Dermis microvascular lymphatic vessel endothelial cell (primary cell): ENCODE data around the gene ADAP1. TPM values are rescaled to one million over a fixed set of nuclear protein-coding genes. Genes with fewer than 3 reads are reported as not detected.
A peak's percentile ranks its signal among the peaks of the same experiment; 100 is the strongest.
"Not testable (repeated sequence)": the region's sequence is repeated elsewhere in the genome, so short reads cannot be mapped to it uniquely, and the experiment has no call there.

Experiments
- DNase-seq, 2 donors: peaks; one replicate each; pipeline versions ENCODE4 v3.0.0 to v3.0.0-alpha.2; 2010; ENCODE audit warnings: low read depth in 2 of 2
- total RNA-seq: library from RNA; depleted of rRNA; stranded (reverse); fragments of >200 nt; gene quantifications from 2 replicates; pipeline ENCODE4 v1.2.1, GENCODE V29; 2014

ADAP1 gene, protein sequence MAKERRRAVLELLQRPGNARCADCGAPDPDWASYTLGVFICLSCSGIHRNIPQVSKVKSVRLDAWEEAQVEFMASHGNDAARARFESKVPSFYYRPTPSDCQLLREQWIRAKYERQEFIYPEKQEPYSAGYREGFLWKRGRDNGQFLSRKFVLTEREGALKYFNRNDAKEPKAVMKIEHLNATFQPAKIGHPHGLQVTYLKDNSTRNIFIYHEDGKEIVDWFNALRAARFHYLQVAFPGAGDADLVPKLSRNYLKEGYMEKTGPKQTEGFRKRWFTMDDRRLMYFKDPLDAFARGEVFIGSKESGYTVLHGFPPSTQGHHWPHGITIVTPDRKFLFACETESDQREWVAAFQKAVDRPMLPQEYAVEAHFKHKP
- total RNA-seq, result 1.8 and 1.9 TPM in 2 replicates

DNA sequence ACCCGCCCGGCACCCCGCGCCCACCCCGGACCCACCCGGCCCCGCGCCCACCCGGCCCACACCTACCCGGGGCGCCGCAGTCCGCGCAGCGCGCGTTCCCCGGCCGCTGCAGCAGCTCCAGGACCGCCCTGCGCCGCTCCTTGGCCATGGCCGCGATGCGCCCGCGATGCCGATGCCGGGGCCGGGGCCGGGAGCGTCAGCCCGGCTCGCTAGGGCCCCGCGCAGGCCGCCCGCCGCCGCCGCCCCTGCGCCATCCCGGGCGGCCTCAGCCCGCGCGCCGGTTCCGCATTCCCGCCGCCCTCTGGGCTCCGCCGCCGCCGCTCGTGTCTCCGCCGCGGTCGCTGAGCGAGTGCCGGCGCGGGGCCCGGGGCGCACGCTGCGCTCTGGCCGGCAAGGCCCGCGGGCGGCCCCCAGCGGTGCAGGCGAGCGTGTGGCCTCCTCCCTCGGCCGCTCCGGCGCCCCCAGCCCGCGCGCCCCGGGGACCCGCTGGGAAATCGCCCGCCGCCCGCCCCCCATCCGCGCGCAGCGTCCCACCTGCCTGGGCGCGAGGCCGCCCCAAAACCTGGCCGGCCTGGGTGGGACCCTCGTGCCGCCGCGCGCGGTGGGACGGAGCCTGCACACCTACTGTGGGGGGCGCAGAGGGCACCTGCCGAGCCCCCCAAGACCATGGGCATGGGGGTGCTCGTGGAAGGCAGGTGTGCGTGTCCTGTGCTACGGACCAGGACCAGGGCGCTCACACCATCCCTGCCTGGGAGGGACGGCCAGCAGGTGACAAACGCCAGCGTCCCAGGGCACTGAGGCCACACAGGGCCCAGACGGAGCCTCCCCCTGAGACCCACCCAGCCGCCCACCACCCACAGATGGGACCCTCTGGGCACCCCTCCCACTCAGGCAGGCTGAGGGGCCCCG, at the start of gene ADAP1:
TSS of gene ADAP1 (minus strand) at position 351 of the 909 bp plus-strand sequence. CDS start at position 148, 203 bp downstream.
- peak in 1 of 2 donors; percentile 65 for DNase-seq

DNA sequence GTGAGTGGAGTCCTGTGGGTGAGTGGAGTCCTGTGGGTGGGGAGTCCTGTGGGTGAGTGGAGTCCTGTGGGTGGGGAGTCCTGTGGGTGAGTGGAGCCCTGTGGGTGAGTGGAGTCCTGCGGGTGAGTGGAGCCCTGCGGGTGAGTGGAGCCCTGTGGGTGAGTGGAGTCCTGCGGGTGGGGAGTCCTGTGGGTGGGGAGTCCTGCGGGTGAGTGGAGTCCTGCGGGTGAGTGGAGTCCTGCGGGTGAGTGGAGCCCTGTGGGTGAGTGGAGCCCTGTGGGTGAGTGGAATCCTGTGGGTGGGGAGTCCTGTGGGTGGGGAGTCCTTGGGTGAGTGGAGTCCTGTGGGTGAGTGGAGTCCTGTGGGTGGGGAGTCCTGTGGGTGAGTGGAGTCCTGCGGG, 48.0 kb upstream of the ADAP1 start:
- DNase-seq, result not testable (repeated sequence)

DNA sequence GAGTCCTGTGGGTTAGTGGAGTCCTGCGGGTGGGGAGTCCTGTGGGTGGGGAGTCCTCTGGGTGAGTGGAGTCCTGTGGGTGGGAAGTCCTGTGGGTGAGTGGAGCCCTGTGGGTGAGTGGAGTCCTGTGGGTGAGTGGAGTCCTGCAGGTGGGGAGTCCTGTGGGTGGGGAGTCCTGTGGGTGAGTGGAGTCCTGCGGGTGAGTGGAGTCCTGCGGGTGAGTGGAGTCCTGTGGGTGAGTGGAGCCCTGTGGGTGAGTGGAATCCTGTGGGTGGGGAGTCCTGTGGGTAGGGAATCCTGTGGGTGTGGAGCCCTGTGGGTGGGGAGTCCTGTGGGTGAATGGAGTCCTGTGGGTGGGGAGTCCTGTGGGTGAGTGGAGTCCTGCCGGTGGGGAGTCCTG, 47.5 kb upstream of the ADAP1 start:
- not testable (repeated sequence) for DNase-seq

DNA sequence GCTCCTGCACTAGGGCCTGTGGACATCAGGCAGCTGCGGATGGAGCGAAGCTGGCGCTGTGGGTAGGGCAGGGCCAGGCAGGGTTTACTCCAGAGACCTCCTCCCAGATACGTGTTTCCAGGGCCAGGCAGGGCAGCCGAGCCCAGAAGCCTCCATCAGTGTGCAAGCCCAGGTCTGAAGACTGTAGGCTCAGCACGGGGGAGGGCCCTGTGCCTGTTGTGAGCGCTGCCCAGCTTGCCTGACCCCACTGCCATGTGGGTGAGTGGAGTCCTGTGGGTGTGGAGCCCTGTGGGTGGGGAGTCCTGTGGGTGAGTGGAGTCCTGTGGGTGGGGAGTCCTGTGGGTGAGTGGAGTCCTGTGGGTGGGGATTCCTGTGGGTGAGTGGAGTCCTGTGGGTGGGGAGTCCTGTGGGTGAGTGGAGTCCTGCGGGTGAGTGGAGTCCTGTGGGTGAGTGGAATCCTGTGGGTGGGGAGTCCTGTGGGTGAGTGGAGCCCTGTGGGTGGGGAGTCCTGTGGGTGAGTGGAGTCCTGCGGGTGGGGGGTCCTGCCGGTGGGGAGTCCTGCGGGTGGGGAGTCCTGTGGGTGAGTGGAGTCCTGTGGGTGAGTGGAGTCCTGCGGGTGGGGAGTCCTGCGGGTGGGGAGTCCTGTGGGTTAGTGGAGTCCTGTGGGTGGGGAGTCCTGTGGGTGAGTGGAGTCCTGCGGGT, 46.7 kb upstream of the ADAP1 start:
- DNase-seq, result not testable (repeated sequence)

DNA sequence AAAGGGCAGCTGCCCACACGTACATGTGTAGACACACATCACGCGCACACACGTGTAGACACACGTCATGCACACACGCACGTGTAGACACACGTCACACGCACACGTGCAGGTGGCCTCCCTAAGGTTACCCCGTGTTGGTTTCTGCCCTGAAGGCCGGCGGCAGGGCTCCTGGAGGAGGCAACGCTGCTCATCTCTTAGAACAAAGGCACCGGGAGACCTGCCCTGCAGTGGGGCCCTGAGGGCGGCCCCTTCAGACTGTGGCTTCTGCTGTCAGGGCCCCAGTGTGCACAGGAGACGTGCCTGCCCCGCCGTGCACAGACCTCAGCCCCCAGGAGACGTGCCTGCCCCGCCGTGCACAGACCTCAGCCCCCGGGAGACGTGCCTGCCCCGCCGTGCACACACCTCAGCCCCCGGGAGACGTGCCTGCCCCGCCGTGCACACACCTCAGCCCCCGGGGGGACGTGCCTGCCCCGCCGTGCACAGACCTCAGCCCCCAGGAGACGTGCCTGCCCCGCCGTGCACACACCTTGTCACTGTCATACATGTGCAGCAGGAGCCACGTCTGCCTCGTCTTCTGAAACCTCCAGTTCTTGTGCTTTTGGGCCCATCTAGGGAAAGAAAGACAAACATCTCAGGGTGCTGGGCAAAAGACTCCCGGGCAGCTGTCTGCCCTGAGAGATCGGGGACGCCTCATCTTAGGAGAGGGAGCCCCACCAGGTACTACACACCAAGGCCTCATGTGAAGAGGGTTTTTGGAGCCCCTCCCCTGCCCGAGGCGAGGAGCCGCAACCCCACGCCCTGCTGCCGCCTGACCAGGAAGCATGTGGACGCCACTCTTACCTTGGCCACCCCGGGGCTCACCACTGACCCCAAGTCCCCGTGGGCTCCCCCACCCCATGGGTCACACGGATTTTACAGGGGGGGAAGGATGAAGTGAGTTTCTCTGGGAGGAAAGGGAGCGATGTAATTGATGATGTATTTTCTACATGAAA, 45.8 kb upstream of the ADAP1 start:
- DNase-seq, result no peak

DNA sequence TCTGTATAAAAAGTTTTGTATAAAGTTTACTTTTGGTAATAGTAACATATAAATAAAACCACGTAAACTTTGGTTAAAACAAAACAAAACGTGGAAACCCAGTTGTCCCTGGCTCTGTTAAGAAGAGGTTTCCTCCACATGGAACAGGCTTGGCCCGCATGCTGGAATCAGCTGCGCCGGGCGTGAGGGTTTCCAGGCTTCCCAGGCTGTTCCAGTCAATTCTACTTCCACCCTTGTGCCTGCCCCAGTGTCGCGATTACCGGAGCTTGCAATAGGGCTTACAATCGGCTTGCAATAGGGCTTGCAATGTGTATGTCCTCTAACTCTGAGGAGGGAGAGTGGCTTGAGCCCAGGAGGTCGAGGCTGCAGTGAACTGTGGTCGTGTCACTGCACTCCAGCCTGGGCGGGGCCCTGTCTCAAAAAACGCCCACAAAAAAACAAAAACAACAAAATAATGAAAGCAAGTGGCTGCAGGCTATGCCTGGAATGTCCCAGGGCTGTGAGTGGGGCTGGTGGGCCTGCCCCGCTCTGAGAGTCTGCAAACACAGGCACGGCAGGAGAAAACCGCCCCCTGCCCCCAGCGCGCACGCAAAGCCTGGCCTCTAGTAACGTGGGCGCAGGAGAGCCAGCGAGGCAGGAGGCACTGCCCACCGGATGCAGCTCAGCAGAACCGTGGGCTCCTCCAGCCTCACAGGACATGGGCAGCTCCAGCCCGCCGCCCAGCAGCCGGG, 44.8 kb upstream of the ADAP1 start:
- no peak for DNase-seq

DNA sequence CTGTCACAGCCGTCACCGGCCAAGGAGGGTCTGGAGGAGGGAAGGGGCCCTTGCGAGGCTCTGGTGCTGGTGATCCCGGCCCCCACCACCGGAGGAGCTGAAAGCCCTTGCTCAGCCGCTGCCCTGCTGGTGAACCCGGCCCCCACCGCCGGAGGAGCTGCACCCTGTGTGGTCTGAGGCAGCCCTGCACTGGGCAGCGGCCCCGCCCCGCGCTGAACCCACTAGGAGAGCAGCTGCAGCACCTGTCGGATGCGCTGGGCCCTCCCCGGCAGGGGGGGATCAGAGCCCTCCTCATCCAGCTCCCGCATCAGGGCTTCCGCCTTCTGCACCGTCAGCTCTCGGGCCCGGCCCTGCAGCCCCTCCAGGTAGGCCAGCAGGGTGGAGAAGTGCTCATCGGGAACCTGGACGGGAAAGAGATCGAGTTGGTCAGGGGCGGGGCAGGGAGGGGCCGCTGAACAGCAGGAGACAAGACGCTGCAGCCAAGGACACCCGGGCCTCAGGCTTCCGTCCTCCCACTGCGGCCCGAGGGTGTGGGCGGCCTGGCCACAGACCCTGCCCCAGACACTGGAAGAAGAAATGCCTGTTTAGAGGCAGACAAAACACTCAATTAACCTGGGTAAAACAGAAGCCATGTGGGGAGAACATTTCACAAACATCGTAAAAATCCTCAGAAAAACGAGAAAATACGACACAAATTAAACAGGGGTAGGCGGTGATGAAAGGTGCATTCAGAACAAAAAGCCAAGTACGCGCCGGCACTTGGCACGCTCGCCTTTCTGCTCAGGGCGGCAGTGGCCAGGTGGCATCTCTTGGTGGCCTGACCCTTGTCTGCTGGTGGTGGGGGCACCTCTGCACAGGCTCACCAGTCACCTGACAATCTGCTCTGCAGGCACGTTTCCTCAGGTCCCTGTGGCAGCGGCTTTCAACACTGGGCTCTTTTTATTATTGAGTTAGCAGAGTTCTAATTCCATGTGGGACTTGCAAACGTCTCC, 43.2 kb upstream of the ADAP1 start:
- DNase-seq, result no peak

DNA sequence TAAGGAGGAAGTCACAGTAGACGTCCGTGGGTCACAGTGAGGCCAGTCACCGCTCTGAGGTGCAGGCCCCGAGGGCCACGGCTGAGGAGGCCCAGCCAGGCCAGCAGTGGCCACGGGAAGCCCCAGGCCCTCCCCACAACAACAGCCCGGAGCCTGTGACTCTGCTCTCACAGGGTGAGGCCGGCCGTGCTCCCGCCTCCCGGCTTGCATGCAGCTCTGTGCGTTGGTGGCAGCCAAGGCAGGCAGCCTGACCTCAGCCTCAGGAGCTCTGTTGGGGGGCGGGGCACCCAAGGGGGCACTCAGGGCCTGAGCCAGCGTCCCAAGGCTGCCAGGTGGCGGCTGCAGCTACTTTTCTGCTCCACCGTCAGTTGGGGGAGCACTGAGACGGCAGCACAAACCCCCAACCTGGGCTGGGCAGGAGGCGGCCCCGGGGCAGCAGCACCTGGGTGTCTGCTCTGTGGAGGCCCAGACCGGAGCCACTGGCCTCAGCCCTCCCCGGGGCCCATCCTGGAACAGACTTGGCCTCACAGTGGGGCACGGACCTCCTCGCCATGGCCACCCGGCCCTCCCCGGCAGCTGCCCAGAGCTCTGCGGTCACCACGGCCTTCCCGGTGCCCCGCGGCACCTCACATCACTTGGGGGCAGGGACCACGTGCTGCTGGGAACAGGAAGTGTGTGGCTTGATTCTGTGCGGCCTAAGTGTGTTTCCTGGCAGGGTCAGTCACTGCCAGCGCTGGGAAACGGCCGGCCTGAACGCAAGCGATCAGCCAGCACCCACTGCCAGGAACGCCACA, 41.8 kb upstream of the ADAP1 start:
- no peak for DNase-seq

DNA sequence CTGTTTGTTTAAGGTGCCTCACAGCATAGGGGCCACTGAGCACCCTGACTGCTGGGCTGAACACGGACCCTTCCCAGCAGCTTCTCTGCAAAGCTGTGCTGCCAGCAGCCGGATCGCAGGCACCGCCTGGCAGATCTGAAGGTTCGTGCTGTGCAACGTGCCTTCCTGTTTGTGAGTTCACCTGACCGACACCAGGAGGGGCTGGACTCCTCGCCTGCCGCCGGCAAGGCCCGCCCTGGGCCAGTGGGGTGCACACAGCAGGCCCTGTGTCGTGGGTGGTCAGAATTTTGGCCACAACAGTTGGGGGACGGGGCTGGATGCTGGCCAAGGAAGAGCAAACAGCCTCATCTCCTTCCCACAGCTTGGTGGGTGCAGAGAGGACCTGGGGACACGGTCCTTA, 41.1 kb upstream of the ADAP1 start:
- DNase-seq, result no peak

DNA sequence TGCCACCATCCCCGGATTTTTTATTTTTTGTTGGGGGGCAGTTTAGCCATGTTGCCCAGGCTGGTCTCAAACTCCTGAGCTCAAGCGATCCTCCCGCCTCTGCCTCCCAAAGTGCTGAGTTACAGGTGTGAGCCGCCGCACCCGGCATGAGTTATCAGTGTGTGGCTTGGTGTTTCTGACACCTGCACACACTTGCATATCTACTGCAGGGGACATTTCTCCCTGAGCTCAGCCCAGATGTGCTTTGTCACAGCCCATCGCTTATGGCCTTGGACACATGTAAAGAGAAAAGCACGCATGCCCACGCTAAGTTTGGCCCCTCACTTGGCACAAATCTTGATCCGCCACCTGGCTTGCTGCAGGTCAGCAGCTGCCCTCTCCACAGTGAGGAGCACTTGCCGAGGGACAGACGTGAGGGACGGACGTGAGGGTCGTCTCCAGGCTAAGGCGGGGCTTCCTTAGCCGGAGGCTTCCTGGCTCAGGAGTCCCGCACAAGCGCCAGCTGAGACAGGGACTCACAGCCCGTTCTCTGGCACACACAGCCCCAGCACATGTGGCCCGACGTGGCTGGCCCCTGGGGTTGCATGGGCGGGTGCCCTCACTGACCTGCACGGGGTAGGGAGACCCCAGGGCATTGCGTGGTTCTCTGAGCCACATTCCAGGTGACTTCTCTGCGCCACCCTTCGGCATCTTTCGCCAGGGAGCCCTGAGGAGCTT, 40.3 kb upstream of the ADAP1 start:
- DNase-seq, result no peak

DNA sequence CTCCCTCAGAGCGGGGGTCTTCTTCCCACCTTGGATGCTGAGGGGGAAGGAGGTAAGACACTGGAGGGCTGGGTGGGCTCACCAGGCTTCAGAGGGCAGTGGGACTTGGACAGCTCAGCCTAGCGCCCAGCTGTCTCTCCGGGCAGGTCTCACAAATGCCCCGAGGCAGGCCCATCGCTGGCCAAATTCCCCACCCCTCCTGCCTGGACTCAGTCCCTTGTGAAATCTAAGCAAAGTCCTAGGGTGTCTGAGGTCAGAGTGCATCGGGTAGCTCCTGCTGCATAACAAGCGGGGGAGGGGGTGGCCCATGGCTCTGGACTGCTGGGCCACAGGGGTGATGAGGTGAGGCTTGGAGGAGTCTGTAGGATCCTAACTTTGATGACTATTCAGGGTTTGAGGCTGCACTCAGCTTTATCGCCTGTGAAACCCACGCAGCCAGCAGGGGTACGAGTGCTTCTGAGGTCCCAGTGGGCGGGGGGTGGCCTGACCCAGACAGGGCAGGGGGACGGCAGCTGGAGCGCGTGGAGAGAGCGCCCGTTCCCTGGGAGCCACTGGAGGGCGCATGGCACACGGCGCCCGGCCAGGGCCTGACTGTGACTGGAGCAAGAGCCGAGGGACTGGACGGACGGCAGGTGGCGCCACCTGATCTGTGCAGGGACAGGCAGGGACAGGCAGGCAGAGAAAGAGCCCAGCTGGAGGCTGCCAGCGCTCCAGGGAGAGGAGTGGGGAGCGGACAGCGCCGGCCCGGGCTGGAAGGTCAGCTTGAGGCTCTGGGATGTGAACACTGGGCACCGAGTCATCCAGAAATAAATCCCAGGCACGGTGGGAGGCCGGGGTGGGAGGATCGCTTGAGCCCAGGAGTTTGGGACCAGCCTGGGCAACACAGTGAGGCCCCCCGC, 38.5 kb upstream of the ADAP1 start:
- peak; percentile 93 to 97 for DNase-seq

DNA sequence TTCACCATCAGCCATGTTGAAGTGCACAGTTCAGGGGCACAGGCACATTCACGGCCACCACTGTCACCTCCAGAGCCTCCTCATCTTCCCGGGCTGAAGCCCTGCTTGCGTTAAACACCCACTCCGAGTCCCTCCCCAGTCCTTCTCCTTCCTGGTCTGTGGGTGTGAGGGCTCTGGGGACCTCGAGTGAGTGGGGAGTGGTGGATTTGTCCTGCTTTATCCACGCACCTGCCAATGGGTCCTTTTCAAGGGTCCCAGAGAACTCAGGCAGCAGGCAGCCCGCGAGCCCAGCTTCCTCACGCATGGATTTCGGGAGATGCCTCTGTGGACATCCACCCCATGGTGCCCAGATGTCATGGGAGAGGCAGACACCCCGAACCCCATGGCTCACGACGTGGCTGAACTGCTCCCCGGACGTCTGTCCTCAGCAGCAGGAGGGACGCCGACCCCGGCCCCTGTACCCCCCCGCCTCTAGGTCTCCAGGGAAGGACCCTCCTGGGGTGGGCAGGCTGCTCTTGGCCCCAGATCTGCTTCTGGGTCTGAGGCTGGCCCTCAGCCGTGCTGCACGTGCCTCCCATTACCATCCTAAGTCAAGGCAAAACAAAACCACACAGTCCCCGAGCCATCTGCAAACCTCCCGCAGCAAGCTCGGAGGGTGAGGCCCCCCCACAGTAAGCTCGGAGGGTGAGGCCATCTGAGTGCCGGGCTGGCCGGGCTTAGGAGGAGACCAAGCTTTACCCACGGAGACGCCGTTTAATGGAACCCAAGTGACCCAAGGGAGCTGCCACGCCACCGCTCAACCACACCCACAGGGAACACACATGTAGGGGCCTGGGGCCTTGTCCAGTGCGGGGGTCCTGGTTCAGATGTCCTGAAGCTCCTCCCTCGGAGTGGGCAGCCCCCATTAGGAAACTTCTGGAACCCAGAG, 37.5 kb upstream of the ADAP1 start:
- DNase-seq, result no peak

DNA sequence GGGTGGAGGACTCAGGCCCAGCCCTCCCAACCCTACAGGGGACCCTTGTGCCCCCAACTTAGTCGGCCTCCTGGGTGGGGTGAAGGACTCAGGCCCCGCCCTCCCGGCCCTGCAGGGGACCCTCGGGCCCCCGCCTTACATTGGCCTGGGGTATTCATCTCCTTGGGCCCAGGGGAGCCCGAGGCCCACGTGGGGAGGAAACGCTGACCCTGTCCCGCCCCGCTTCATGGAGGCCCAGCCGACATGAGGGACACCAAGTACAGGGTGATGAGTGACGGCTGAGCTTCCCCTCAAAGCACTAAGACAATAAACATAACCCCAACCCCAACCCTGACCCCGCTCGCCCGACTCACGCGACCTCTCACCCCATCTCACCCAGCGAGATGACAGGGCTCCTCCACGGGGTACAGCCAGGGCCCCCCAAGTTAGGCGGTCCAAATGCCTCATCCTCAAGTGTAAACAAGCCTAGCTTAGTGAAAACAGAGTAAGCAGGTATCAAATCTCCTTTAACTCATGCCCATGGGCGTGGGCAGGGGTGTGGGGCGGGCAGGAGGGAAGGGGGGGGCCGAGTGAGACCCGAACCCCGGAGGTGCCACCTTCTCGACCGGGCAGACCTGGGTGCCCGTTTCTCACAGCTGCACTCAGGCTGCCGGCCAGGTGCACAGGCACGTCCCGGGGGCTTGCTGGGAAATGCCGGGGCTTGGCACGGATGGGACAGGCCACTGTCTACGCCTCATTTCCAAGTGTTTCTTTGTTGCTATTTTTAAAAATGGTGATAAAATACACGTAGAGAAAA, 36.7 kb upstream of the ADAP1 start:
- no peak for DNase-seq

DNA sequence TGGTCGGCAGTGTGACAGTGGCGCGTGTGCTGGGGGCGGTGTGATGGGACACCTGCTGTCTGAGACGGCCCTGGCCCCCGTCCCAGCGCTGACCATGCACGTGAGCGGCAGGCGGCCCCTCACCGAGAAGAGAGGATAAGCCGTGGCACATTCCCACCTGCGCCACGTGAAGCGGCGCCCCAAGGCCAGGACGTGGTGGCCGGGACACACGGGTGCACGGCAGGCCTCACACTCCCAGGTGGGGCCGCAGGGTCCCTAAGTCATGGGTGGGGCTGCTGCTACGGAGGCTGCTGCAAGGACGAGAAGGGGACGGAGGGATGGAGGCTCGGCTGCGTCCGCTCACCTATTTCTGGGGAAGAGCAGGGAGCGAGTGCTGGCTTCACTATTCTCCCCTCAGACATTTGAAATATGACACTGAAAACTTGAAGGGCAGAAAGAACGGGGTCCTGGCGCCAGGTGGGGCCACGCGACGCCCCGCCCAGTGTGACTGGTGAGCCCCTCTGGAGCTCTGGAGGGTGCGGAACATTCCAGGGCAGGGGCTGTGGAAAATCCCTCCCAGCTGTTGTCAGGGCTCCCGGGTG, 36.0 kb upstream of the ADAP1 start:
- no peak for DNase-seq
